Measurements from ENCODE around the gene LRRC75A. TPM values are rescaled to one million over a fixed set of nuclear protein-coding genes. Genes with fewer than 3 reads are reported as not detected.

The LRRC75A gene
- polyA plus RNA-seq, 1 donor from 2014 or later = 0.53 TPM

DNA sequence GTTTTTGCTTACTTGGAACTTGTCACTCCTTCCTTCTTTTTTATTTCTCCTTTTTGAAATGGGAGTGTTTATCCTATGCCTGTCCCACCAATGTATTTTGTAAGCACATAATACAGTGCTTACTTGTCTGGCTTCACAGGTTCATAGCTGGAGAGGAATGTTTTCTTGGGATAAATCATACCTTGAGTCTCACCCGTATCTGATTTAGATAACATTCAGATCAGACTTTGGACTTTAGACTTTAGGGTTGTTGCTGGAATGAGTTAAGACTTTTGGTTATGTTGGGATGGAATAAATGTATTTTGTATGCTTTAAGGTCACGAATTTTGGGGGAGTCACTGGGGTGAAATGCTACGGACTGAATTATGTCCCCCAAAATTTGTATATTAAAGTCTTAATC, 13.0 kb upstream of the LRRC75A start (continued):
- TF ChIP-seq MXI1 (conservative IDR thresholded peaks at IDR 0.05; ENCODE audit: poor library complexity, severe bottlenecking) = no peak
- no peak for TF ChIP-seq RAD21 (conservative IDR thresholded peaks at IDR 0.05)

- H2AFZ ChIP-seq (ENCODE audit: low read depth, low read length) = no peak overlapping the region
- no peaks in the 10 kb centered on the region for H3K9me3 ChIP-seq (ENCODE audit: low read length)
- no peak overlapping the region for H3K4me3 ChIP-seq (ENCODE audit: low read length)
- H3K79me2 ChIP-seq (replicated peaks; ENCODE audit: insufficient read depth, low read length) = no peaks in the 10 kb centered on the region
- no peak for TF ChIP-seq RAD21 (conservative IDR thresholded peaks at IDR 0.05)
- no peak for TF ChIP-seq EZH2 (IDR thresholded peaks at IDR 0.05; ENCODE audit: borderline replicate concordance, insufficient read depth, low read length, poor library complexity, severe bottlenecking)
- TF ChIP-seq MXI1 (conservative IDR thresholded peaks at IDR 0.05; ENCODE audit: poor library complexity, severe bottlenecking) = no peak
- no peaks in the 10 kb centered on the region for H3K36me3 ChIP-seq (ENCODE audit: insufficient read depth, low read length)
- no peaks in the 10 kb centered on the region for H3F3A ChIP-seq (ENCODE audit: insufficient read depth, low read length, poor library complexity, severe bottlenecking)
- H3K4me2 ChIP-seq (ENCODE audit: low read length) = no peak overlapping the region
- H4K20me1 ChIP-seq (ENCODE audit: insufficient read depth) = no peaks in the 10 kb centered on the region
- peaks cover 10% of the 10 kb centered on the region for H3K27me3 ChIP-seq (ENCODE audit: insufficient read depth, low read depth, low read length)
- H3K27ac ChIP-seq (ENCODE audit: low read length) = no peak overlapping the region
- no peak overlapping the region for H3K9ac ChIP-seq (ENCODE audit: low read length)
- no peaks in the 10 kb centered on the region for H3K9me2 ChIP-seq (ENCODE audit: insufficient read depth, low read length)
Measured at GRCh38 chr17:16496820-16497489, 5.0 kb upstream of the LRRC75A start.

- Histone ChIP-seq H3K27ac (ENCODE audit: low read length) (no peak overlapping the region), H3K9ac (ENCODE audit: low read length) (no peak overlapping the region), H3K9me3 (ENCODE audit: low read length) (no peaks in the 10 kb centered on the region), H3K4me2 (ENCODE audit: low read length) (no peak overlapping the region), H3K9me2 (ENCODE audit: insufficient read depth, low read length) (no peaks in the 10 kb centered on the region), H3K4me3 (ENCODE audit: low read length) (no peak overlapping the region), H3K36me3 (ENCODE audit: insufficient read depth, low read length) (no peaks in the 10 kb centered on the region), H4K20me1 (ENCODE audit: insufficient read depth) (no peaks in the 10 kb centered on the region), H2AFZ (ENCODE audit: low read depth, low read length) (no peak overlapping the region), H3K79me2 (replicated peaks; ENCODE audit: insufficient read depth, low read length) (no peaks in the 10 kb centered on the region), H3K27me3 (ENCODE audit: insufficient read depth, low read depth, low read length) (peaks cover 13% of the 10 kb centered on the region), H3F3A (ENCODE audit: insufficient read depth, low read length, poor library complexity, severe bottlenecking) (no peaks in the 10 kb centered on the region)
- TF ChIP-seq EZH2 (IDR thresholded peaks at IDR 0.05; ENCODE audit: borderline replicate concordance, insufficient read depth, low read length, poor library complexity, severe bottlenecking) (no peak), TAF1 (IDR thresholded peaks at IDR 0.05; ENCODE audit: low read depth) (no peak), EP300 (conservative IDR thresholded peaks at IDR 0.05; ENCODE audit: poor library complexity, severe bottlenecking) (no peak), RAD21 (conservative IDR thresholded peaks at IDR 0.05) (no peak), POLR2AphosphoS5 (IDR thresholded peaks at IDR 0.05) (no peak), SMC3 (conservative IDR thresholded peaks at IDR 0.05; ENCODE audit: poor library complexity) (no peak)
- TF ChIP-seq, protein P1, sequence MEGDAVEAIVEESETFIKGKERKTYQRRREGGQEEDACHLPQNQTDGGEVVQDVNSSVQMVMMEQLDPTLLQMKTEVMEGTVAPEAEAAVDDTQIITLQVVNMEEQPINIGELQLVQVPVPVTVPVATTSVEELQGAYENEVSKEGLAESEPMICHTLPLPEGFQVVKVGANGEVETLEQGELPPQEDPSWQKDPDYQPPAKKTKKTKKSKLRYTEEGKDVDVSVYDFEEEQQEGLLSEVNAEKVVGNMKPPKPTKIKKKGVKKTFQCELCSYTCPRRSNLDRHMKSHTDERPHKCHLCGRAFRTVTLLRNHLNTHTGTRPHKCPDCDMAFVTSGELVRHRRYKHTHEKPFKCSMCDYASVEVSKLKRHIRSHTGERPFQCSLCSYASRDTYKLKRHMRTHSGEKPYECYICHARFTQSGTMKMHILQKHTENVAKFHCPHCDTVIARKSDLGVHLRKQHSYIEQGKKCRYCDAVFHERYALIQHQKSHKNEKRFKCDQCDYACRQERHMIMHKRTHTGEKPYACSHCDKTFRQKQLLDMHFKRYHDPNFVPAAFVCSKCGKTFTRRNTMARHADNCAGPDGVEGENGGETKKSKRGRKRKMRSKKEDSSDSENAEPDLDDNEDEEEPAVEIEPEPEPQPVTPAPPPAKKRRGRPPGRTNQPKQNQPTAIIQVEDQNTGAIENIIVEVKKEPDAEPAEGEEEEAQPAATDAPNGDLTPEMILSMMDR (IDR thresholded peaks at IDR 0.05; ENCODE audit: poor library complexity, severe bottlenecking) = no peak
Measured at GRCh38 chr17:16495980-16496819, 4.2 kb upstream of the LRRC75A start.

DNA sequence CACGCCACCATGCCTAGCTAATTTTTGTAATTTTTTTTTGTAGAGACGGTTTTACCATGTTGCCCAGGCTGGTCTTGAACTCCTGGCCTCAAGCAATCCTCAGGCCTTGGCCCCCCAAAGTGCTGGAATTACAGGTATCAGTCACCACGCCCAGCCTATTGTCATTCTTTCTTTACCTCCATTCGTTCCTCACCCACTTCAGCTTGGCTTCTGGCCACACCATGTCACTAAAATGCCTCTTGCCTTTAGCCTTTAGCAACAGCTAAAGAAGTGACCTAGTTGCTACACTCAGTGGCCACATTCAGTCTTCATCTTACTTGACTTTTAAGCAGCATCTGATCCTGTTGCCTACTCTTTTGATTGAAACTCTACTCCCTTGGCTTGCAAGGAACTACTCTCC, 3.6 kb upstream of the LRRC75A start:
- Histone ChIP-seq H3K9ac (ENCODE audit: low read length) (no peak overlapping the region), H3F3A (ENCODE audit: insufficient read depth, low read length, poor library complexity, severe bottlenecking) (no peaks in the 10 kb centered on the region), H3K36me3 (ENCODE audit: insufficient read depth, low read length) (no peaks in the 10 kb centered on the region), H2AFZ (ENCODE audit: low read depth, low read length) (no peak overlapping the region), H3K4me2 (ENCODE audit: low read length) (no peak overlapping the region), H3K9me2 (ENCODE audit: insufficient read depth, low read length) (no peaks in the 10 kb centered on the region), H4K20me1 (ENCODE audit: insufficient read depth) (no peaks in the 10 kb centered on the region), H3K27ac (ENCODE audit: low read length) (no peak overlapping the region), H3K79me2 (replicated peaks; ENCODE audit: insufficient read depth, low read length) (no peaks in the 10 kb centered on the region), H3K27me3 (ENCODE audit: insufficient read depth, low read depth, low read length) (peaks cover 20% of the 10 kb centered on the region), H3K9me3 (ENCODE audit: low read length) (no peaks in the 10 kb centered on the region), H3K4me3 (ENCODE audit: low read length) (no peak overlapping the region)
- TF ChIP-seq EP300 (conservative IDR thresholded peaks at IDR 0.05; ENCODE audit: poor library complexity, severe bottlenecking) (no peak), RAD21 (conservative IDR thresholded peaks at IDR 0.05) (no peak), MXI1 (conservative IDR thresholded peaks at IDR 0.05; ENCODE audit: poor library complexity, severe bottlenecking) (no peak), TAF1 (IDR thresholded peaks at IDR 0.05; ENCODE audit: low read depth) (no peak), REST (IDR thresholded peaks at IDR 0.05; ENCODE audit: borderline replicate concordance) (no peak), POLR2AphosphoS5 (IDR thresholded peaks at IDR 0.05) (no peak), EZH2 (IDR thresholded peaks at IDR 0.05; ENCODE audit: borderline replicate concordance, insufficient read depth, low read length, poor library complexity, severe bottlenecking) (no peak)
- TF ChIP-seq, protein P1 (IDR thresholded peaks at IDR 0.05; ENCODE audit: poor library complexity, severe bottlenecking) = no peak
